ENCODE results near the gene TRIM10.
"Not testable (repeated sequence)": the region's sequence is repeated elsewhere in the genome, so short reads cannot be mapped to it uniquely, and the experiment has no call there.

TRIM10 gene

DNA sequence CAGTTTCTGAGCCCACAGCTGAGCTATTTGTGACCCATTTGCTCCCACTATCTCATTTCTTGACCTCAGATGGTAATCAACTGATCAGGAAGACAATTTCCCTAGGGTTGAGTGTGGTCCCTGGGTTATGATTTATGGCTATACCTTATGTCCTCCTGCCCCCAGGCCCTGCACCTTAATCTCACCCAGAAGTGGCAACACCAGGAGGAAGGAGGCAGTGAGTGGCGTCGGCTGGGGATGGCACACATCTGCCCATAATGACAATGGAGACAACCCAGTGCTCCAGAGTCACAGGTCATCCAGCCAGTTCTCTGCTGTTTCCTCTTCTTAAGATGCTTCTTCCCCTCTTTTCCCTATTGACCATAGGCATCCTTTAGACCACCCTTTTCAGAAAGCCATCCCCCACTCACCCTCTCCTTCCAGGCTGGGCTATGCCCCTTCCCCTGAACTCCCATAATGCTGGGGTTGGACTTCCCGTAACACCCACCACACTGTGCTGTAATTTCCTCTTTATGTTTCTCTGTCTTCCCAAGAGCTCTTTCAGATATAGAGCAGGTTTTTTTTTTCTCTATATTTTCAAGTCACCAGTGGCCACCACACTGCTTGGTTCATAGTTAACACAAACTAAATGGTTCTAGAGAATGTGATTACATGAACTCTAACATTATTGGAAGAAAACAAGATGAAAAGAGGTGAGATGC lies 8.0 kb downstream of the TRIM10 start:
- DNase-seq = no peak

DNA sequence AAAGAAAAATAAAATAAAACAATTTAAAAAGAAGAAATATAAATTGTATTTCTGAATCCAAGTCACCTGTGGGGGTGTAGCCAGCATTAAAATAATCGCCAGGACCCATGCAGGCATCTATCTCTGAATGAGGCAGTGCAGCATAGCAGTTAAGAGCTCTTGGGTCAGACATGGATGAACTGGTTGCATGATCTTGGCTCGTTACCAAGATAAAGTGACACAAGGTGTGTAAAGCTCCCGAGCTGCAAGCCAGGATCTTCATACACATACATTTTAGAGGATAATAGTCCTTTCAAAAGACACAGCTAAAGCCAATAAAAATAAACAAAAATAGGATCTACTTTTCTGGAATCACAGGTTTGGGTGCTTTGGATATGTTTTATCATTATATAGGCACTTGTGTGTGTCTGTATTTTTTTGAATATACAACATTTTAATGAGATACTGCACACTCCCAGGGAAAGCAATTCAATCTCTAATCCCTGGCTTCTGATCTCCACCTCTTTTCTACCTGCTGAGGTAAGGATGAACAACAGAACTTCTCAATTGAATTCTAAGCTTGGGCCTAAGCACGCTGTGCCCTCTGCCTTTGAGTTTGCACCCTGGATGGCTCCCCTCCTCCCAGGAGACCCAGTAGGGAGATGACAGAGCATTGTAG lies 8.9 kb downstream of the TRIM10 start:
- DNase-seq = no peak

- DNase-seq = no peak
Observed at GRCh38 chr6:30151580-30151979, 9.4 kb downstream of the TRIM10 start.

DNA sequence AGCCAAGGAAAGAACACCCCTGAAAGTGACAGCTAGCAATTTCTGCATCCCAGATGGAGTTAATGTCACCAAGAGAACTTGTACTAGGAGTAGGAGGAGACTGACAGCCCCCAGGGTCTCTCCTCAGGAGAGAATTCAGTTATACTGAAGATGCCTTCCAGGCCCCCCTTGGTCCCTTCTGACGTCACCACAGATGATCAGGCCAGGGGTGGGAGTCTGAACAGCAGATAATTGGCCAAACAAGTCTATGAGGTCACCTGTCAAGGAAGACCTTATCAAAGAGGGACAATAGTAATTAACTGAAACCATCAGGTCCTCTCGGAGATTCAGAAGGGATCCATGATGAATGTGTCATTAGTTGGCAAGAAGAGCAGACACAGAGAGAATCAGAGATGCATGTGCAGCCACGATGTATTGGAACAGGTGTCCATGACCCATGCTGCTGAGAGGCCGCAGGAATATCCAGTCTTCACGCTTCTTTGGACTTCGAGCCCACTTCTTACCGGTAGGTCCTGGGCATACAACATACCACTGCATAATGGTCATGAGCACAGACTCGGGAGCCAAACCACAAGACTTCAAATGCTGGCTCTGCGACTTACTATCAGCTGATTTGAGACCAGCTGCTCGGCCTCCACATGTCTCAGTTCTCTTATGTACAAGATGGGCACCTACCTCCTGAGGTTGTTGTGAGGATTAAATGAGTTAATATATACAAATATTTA lies 10.2 kb downstream of the TRIM10 start:
- no peak for DNase-seq

GRCh38 chr6:30149858-30150550 lies 11.0 kb downstream of the TRIM10 start:
- no peak for DNase-seq

GRCh38 chr6:30149234-30149633 lies 11.8 kb downstream of the TRIM10 start:
- no peak for DNase-seq

DNA sequence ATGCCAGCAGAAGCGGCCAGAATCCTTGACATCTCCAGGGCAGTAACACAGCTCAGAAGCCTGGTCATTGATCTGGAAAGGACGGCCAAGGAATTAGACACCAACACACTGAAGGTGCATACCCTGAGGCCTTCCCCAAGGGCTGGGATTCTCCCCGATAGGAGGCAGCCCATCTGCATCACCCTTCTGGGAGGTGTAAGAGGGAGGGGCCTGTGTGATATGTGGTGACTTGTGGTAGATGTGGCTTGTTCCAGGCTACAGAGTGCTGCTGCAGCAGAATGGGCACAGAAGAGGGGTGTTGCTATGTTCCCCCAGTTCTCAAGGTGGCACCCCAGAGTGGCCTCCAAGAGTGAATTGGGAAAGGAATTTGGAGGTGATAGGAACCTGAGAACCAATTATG lies 13.9 kb downstream of the TRIM10 start:
- no peak for DNase-seq

GRCh38 chr6:30145818-30146217 lies 15.2 kb downstream of the TRIM10 start:
- no peak for DNase-seq

- DNase-seq = no peak
Observed at GRCh38 chr6:30144811-30145210, 16.2 kb downstream of the TRIM10 start.

- DNase-seq = no peak
Observed at GRCh38 chr6:30143780-30144179, 17.2 kb downstream of the TRIM10 start.

- no peak for DNase-seq
Observed at GRCh38 chr6:30142665-30143064, 18.3 kb downstream of the TRIM10 start.

GRCh38 chr6:30140240-30140639 lies 20.8 kb downstream of the TRIM10 start:
- DNase-seq = not testable (repeated sequence)

DNA sequence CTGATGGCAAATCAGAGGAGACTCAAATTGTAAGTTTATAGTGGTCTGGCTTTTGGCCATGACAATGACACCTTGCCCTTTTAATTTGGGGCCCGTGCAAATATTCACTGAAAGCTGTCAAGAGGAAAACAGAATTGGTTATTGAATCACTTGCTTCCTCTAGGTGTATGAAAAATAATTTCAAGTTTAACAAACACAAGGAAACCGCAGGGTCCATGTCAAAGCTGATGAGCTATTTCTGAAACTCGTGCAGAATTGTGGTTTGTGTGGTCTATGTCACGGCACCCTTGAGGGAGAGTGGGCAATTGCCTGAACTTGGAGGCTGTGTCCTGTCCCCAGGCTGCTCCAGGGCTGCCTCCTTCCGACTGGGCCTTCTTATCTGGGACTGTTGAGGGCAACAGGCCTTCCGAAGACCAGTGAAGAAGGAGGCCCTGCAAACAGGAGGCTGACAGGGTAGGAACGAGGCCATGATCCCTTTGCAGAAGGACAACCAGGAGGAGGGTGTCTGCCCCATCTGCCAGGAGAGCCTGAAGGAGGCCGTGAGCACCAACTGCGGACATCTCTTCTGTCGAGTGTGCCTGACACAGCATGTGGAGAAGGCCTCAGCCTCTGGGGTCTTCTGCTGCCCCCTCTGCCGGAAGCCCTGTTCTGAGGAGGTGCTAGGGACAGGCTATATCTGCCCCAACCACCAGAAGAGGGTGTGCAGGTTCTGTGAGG lies 24.3 kb downstream of the TRIM10 start:
- DNase-seq = no peak

- DNase-seq = no peak
Observed at GRCh38 chr6:30135757-30136156, 25.3 kb downstream of the TRIM10 start, which contains the start of gene TRIM40. TSS of gene TRIM40 (plus strand) at chr6:30136140. CDS start at chr6:30137037, 897 bp downstream.

GRCh38 chr6:30135147-30135546 lies 25.9 kb downstream of the TRIM10 start:
- no peak for DNase-seq

GRCh38 chr6:30131947-30132497 lies 29.0 kb downstream of the TRIM10 start:
- no peak for DNase-seq

DNA sequence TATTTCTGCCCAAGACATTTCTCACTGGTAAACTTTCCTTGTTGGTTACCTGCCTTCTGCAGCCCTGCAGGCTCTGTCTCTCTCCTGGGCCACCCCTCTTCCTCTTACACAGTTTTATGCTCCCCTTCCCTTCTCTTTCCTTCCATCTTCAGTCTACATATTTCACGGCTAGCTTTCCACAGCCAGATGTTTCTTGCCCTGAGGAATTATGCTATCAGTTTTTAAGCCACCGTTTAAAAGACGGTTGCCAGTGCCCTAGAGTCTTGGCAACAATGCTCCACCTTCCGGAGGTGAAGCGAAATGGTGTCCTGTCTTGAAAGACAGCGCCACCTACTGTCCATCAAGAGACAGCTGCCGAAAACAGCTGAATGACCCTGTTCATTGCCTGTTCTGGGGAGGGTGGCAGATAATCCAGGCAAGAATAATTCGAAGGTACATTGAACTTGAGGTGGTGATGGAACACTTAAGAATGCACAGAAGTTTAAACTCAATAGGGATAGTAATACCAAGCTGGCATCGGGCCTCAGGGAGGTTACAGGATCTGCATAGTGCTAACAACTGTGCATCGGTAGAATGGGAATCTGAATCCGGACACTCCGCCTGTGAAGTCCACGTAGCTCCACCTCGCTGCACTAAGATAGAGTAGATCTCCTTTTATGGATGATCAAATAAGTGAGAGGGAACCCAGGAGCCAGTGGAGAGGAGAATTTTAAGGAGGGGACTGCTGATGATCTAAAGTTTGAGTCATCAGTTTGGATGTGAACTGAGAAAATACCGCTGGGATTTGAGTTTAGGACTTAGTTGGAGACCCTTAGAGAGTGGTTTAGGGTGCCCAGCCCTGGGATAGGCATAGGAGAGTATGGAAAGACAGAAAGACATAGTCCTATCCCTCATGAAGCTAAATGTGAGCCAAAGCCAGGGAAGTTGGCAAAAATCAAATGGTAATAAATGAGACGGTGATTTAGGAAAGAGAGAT lies 29.8 kb downstream of the TRIM10 start:
- DNase-seq = peak; percentile 67

GRCh38 chr6:30130179-30130679 lies 30.8 kb downstream of the TRIM10 start:
- DNase-seq = no peak

DNA sequence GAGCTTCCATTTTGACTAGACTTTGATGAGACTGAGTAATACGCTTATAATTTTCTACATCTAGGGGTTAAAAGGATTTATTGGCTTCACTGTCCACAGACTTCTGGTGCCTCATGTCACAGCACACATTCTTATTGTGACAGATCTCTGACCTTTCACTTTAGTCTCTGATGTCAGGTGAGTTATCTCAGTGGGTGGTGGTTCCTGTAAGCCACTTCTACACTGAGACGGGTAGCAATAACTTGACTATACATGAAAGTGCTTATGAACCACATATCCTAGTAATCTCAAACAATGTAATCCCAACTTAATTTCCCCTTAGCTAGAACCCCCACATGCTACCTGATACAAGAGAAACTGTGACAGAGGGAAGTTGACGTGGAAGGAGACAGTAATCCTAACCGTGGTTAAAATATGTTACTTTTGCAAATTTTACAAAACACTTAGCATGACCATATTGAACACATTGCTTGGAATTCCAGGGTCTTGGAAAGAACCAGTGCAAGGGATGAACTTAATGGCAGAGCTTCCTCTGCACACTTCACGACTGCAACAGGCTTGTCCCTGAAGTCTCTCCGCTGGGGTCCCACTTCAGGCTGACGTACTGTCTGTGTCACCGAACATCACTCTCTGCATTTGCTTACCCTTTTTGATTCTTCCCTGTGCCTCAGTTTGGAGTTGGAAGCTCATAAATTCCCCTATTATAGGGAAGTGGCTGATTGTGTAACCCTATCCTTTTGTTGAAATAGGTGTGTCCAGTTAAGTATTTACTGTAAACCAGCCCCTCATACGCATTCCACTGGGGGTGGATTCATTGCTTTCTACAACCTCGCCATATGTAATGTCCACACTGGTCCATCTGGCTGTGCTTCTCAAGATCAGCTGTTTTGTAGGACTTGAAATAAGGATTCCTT lies 31.5 kb downstream of the TRIM10 start:
- no peak for DNase-seq
